ENCODE data around the gene MLEC. TPM values are rescaled to one million over a fixed set of nuclear protein-coding genes. Genes with fewer than 3 reads are reported as not detected.

The MLEC gene
- total RNA-seq, 2 donors from 2014 or later = 49.1 to 63.1 TPM

GRCh38 chr12:120670667-120671066 lies 16.3 kb upstream of the MLEC start:
- H3K4me1 ChIP-seq (ENCODE audit: control insufficient read depth in 1 of 2, low read depth in 2 of 2) = peaks cover 3 to 10% of the 10 kb centered on the region in 2 donors

DNA sequence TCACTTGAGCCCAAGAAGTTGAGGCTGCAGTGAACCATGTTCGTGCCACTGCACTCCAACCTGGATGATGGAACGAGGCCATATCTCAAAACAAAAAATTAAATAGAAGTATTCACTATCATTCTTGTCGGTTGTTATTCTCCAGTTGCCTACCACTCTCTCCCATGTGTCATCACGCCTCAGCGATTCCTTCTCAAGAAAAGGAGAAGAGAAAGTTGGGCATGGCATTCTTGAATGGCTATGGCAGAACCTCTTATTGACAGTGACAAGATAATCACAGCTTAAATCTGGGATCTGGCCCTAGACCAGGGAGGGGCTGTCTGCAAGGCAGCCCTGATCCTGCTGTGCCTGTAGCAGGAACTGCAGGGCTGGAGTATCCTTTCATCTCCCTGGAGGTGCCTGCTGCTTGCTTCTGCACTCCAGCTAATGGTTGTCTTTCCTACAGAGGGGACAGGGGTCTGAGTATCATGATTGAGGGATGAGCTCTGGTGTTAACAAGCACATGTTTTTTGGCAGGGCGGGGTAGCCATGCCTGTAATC lies 12.8 kb upstream of the MLEC start:
- Histone ChIP-seq H3K9me3 (no peaks in the 10 kb centered on the region), H3K36me3 (no peaks in the 10 kb centered on the region), H3K4me3 (no peak overlapping the region), H3K27me3 (replicated peaks; ENCODE audit: insufficient read depth) (no peaks in the 10 kb centered on the region), H3K4me1 (ENCODE audit: control insufficient read depth in 1 of 2, low read depth in 2 of 2) (peaks cover 3 to 5% of the 10 kb centered on the region in 2 donors), H3K27ac (no peak overlapping the region)
- ATAC-seq (ENCODE audit: insufficient number of reproducible peaks, low FRiP score, low read depth) (no peak), DNase-seq (ENCODE audit: low spot score) (no peak)
- no peak for TF ChIP-seq CTCF (IDR thresholded peaks at IDR 0.05)

More at GRCh38 chr12:120670667-120671066, 16.3 kb upstream of the MLEC start:
- no peak for DNase-seq (ENCODE audit: low spot score)
- Histone ChIP-seq H3K36me3 (no peaks in the 10 kb centered on the region), H3K27me3 (replicated peaks; ENCODE audit: insufficient read depth) (no peaks in the 10 kb centered on the region), H3K27ac (no peak overlapping the region), H3K4me3 (no peak overlapping the region), H3K9me3 (no peaks in the 10 kb centered on the region)
- TF ChIP-seq CTCF (IDR thresholded peaks at IDR 0.05) = no peak
- no peak for ATAC-seq (ENCODE audit: insufficient number of reproducible peaks, low FRiP score, low read depth)

- Histone ChIP-seq H3K27me3 (replicated peaks; ENCODE audit: insufficient read depth) (no peaks in the 10 kb centered on the region), H3K36me3 (no peaks in the 10 kb centered on the region), H3K27ac (no peak overlapping the region), H3K4me3 (no peak overlapping the region), H3K9me3 (no peaks in the 10 kb centered on the region), H3K4me1 (ENCODE audit: control insufficient read depth in 1 of 2, low read depth in 2 of 2) (no peaks in the 10 kb centered on the region)
- DNase-seq (ENCODE audit: low spot score) (no peak), ATAC-seq (ENCODE audit: insufficient number of reproducible peaks, low FRiP score, low read depth) (no peak)
- no peak for TF ChIP-seq CTCF (IDR thresholded peaks at IDR 0.05)
These were observed 9.0 kb upstream of the MLEC start for GRCh38 chr12:120677765-120678473.

DNA sequence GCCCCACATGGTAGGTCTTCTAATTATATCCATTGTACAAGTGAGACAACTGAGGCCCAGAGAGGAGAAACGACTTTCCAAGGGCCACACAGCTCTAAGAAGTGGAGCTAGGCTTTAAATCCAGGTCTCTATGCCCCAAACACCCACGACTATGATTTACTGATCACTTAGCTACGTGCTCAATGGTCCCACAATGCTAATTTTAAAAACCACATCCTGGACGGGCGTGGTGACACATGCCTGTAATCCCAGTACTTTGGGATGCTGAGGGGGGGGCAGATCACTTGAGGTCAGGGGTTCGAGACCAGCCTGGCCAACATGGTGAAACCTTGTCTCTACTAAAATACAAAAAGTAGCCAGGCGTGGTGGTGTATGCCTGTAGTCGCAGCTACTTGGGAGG lies 8.4 kb upstream of the MLEC start:
- no peak overlapping the region for H3K4me3 ChIP-seq
- DNase-seq (ENCODE audit: low spot score) = no peak
- H3K9me3 ChIP-seq = no peaks in the 10 kb centered on the region
- H3K4me1 ChIP-seq (ENCODE audit: control insufficient read depth in 1 of 2, low read depth in 2 of 2) = no peaks in the 10 kb centered on the region
- TF ChIP-seq CTCF (IDR thresholded peaks at IDR 0.05) = no peak
- H3K27me3 ChIP-seq (replicated peaks; ENCODE audit: insufficient read depth) = no peaks in the 10 kb centered on the region
- H3K36me3 ChIP-seq = no peaks in the 10 kb centered on the region
- H3K27ac ChIP-seq = no peak overlapping the region
- ATAC-seq (ENCODE audit: insufficient number of reproducible peaks, low FRiP score, low read depth) = no peak

DNA sequence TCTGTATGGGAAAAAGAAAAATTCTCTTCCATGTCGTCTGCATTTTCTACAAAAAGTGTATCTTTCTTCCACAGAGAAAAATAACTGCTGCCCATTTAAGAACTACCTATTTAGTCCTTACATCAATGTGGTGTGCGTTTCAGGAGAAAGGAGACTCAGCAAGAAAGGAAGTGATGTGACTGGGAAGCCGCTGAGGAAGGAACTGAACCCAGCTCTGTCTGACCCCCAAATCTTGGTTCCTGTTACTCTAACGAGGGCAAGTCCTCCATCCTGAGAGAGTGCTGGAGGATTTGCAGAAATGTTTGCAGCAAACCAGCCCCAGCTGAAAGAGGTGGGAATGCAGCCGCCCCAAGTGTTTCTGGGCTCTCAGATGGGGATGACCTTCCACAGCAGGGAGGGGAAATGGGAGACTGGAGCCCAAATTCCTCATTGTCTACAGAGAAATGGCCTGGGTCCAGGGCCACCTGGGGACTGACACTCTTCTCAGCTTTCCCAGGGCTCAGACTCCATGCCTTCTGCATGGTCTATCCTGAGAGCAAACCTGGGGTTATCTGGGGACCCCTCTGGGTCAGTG lies 6.7 kb upstream of the MLEC start:
- no peak overlapping the region for H3K27ac ChIP-seq
- no peaks in the 10 kb centered on the region for H3K4me1 ChIP-seq (ENCODE audit: control insufficient read depth in 1 of 2, low read depth in 2 of 2)
- no peaks in the 10 kb centered on the region for H3K9me3 ChIP-seq
- no peak overlapping the region for H3K4me3 ChIP-seq
- H3K36me3 ChIP-seq = no peaks in the 10 kb centered on the region
- H3K27me3 ChIP-seq (replicated peaks; ENCODE audit: insufficient read depth) = no peaks in the 10 kb centered on the region
- TF ChIP-seq CTCF (IDR thresholded peaks at IDR 0.05) = no peak
- DNase-seq (ENCODE audit: low spot score) = no peak
- no peak for ATAC-seq (ENCODE audit: insufficient number of reproducible peaks, low FRiP score, low read depth)

Data from thoracic aorta (tissue), 2 donors.